Effector CD8-positive, alpha-beta T cell (primary cell): ENCODE data around the gene SCYGR6.

Experiments
- DNase-seq: peaks from one replicate; lab custom pipeline; 2025; lab: John Stamatoyannopoulos, UW

The SCYGR6 gene

DNA sequence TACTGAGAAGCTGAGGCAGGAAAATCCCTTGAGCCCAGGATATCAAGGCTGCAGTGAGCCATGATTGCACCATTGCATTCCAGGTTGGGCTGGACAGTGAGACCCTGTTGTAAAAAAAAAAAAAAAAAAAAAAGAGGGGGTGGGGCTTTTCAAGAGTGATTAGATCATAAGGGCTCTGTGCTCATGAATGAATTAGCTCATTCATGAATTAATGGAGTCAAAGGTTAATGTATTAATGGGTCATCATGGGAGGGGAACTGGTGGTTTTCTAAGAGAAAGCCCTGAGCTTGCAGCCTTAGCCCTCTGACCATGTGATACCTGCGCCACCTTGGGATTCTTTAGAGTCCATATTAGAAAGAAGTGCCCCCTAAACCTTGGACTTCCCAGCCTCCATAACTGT is 11.3 kb downstream of the SCYGR6 start:
- DNase-seq: no peak

DNA sequence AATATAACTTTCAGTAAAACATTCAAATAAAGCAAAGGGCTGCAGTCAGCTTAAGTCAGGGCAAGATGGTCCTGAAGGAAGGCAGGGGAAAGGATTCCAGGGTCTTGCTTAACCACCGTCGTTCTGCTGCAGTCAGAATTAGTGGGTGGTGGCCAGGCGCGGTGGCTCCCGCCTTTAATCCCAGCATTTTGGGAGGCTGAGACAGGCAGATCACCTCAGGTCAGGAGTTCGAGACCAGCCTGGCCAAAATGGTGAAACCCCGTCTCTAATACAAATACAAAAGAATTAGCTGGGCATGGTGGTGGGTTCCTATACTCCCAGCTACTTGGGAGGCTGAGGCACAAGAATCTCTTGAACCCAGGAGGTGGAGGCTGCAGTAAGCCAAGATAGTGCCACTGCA is 13.6 kb downstream of the SCYGR6 start:
- DNase-seq: no peak

GRCh38 chr2:227707390-227707789 is 17.2 kb downstream of the SCYGR6 start:
- no peak for DNase-seq

GRCh38 chr2:227706859-227707258 is 17.7 kb downstream of the SCYGR6 start:
- no peak for DNase-seq

DNA sequence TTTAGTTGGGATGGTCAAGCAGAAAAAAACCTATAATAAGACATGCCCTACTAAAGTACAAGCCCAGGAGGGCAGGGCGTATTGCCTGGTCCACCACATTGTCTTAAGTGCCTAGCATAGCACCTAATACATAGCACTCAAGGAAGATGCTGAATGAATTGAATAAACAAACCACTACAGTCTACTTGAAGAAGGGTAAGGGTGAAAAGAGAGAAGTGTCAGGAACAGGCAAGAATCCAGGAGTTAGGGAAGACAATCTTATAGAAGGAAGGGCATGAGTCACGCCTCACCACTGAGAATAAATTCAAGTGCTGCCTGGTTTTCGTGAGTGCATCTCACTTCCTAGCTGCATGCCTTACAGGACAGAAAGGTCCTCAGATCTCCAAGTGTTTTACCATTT is 20.6 kb downstream of the SCYGR6 start:
- DNase-seq: no peak

DNA sequence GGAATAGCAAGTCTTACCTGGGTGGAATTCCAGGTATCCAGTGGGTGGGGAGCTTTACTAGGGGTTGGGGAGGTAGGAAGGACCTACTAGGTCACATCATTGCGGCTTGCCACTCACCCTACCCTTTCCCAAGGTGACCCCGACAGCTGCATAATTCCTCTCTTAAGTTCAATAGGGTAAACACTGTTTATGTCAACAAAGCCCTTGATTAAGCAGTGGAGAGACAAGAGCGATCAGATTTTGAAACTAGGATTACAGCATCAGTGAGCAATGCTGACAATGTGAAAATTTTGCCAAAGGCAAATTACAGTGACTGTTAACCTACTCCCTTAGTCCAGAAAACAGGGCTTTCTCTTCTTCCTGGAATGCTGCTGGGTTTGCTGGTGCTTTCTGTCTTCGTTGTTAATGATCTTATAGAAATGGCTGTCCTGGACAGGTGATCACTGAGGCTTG is 21.3 kb downstream of the SCYGR6 start:
- DNase-seq: no peak

- no peak for DNase-seq
These were observed 23.0 kb downstream of the SCYGR6 start for GRCh38 chr2:227701556-227701955.

GRCh38 chr2:227696990-227697679 is 27.4 kb downstream of the SCYGR6 start:
- DNase-seq: no peak

- DNase-seq: no peak
These were observed 37.4 kb downstream of the SCYGR6 start for GRCh38 chr2:227687189-227687588.

- DNase-seq: no peak
These were observed 40.3 kb downstream of the SCYGR6 start for GRCh38 chr2:227684258-227684657.

DNA sequence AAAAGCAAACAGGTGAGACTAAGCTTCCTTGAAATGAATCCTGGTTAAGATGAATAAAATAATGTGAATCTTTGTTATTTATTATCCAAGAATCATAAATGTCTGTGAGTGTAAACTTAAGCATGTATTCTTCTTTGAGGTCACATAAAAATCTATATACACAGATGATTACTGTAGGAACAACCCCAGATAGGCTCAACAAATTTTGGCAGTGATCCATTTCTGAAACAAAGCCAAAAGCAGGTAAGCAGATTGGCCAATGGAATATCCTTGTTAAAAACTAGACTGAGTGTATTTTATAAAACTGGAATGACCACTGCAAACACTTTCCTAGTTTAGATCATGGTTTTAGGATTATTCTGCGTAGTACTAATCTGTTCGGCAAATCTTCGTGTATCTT is 46.6 kb downstream of the SCYGR6 start:
- DNase-seq: no peak

DNA sequence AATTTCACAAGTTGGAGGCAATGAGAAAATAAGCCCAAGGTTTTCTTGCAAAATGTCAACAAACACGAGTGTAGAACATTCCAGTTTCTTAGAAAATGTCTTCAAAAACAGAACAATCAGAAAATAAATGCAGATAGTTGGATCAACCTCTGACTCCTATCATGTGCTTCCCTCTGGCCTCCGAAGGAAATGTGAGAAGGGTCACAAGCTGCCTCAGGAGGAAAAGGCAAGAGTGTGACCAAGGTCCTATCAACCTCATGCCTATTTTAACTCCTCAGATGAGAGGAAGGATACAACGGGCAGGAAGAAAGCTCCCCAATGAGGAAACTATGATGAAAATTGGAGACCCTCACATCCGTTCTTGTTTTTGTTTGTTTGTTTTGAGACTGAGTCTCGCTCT is 50.1 kb downstream of the SCYGR6 start:
- no peak for DNase-seq
